ENCODE data around the gene TBCC. TPM values are rescaled to one million over a fixed set of nuclear protein-coding genes. Genes with fewer than 3 reads are reported as not detected.

Gene TBCC
- total and polyA plus RNA-seq, 2 of the 13 experiments (the other 11 are each of a cell fraction or from before 2014, with no cell fraction given), result 14.8 to 36.1 TPM

GRCh38 chr6:42704937-42705374 is 40.9 kb downstream of the TBCC start:
- H3K4me3 ChIP-seq (replicated peaks in 1 of 3; ENCODE audit: insufficient read depth in 1 of 3, low read depth in 2 of 3, low read length in 3 of 3), result peak overlapping the region in 1 of 3 experiments; percentile 70; a peak in 1 of 6 replicates
- no peaks in the 10 kb centered on the region; a peak in 1 of 5 replicates for H3K27me3 ChIP-seq (ENCODE audit: control insufficient read depth in 1 of 2, insufficient read depth in 2 of 2, low read length in 2 of 2)
- no peaks in the 10 kb centered on the region for H3K79me2 ChIP-seq (ENCODE audit: insufficient read depth, low read length)
- DNase-seq (ENCODE audit: low spot score), result no peak
- H3K4me1 ChIP-seq (ENCODE audit: insufficient read depth, low read length), result peaks cover 13% of the 10 kb centered on the region; the same call in 1 of the 2 replicates
- intact Hi-C loops (cut with micrococcal nuclease; ENCODE audit: unreplicated experiment), result loop anchor here (1.0 kb wide), 1 partner anchor 36 kb away; no protein-coding TSS in a partner anchor
- TF ChIP-seq HES4 (CRISPR knock-in tag; IDR thresholded peaks at IDR 0.05; ENCODE audit: borderline replicate concordance), result no peak
- peak; percentile 4; the same call in 1 of the 2 replicates for TF ChIP-seq NFKB2 (CRISPR knock-in tag; IDR thresholded peaks at IDR 0.05; ENCODE audit: borderline replicate concordance)
- H3K4me2 ChIP-seq (ENCODE audit: low read depth, low read length), result peak overlapping the region; percentile 88
- no peaks in the 10 kb centered on the region for H3K9me3 ChIP-seq (ENCODE audit: low read length)
- WGBS (ENCODE audit: low lambda C conversion rate), result 51% methylated on average over 2 of the region's 4 CpGs
- H3K36me3 ChIP-seq (replicated peaks in 1 of 2; ENCODE audit: control insufficient read depth in 1 of 2, insufficient read depth in 2 of 2, low read length in 2 of 2), result no peaks in the 10 kb centered on the region
- H3K27ac ChIP-seq (ENCODE audit: extremely low read length, insufficient read depth, low read length), result no peak overlapping the region
- FAIRE-seq, result no peak
- ChIA-PET POLR2A (interaction anchor here (1.2 to 1.5 kb wide), 4 partner anchors 12 to 77 kb away, joined by 4 to 5 read pairs (median 4); partner anchors contain the start of gene TBCC), CTCF (ENCODE audit: low intra/inter-chr PET ratio, low total read pairs) (no interaction called here)
- in situ Hi-C loops (cut with HindIII; ENCODE audit: extremely low pct_ligation_motif_present, low pct_unique_long_range_greater_than_20kb), result no loop called here
- H3K9ac ChIP-seq (ENCODE audit: insufficient read depth, low read depth, low read length), result no peak overlapping the region
- no TSS peak for BruUV-seq (replicated peaks)
- H4K20me1 ChIP-seq (ENCODE audit: insufficient read depth, low read length), result no peaks in the 10 kb centered on the region
- ATAC-seq, result peak; percentile 22
- no peak overlapping the region for H2AFZ ChIP-seq (ENCODE audit: low read length)

GRCh38 chr6:42704251-42704936 is 41.5 kb downstream of the TBCC start:
- in situ Hi-C loops (cut with HindIII; ENCODE audit: extremely low pct_ligation_motif_present, low pct_unique_long_range_greater_than_20kb), result no loop called here
- no peaks in the 10 kb centered on the region for H3K9me3 ChIP-seq (ENCODE audit: low read length)
- H4K20me1 ChIP-seq (ENCODE audit: insufficient read depth, low read length), result no peaks in the 10 kb centered on the region
- H3K4me2 ChIP-seq (ENCODE audit: low read depth, low read length), result peak overlapping the region; percentile 88
- peak overlapping the region; percentile 87 for H2AFZ ChIP-seq (ENCODE audit: low read length)
- H3K79me2 ChIP-seq (ENCODE audit: insufficient read depth, low read length), result no peaks in the 10 kb centered on the region
- WGBS (ENCODE audit: low lambda C conversion rate), result 34% methylated on average over 22 of the region's 24 CpGs
- H3K27ac ChIP-seq (ENCODE audit: extremely low read length, insufficient read depth, low read length), result no peak overlapping the region
- no peak for FAIRE-seq
- H3K36me3 ChIP-seq (replicated peaks in 1 of 2; ENCODE audit: control insufficient read depth in 1 of 2, insufficient read depth in 2 of 2, low read length in 2 of 2), result no peaks in the 10 kb centered on the region
- BruUV-seq (replicated peaks), result no TSS peak
- H3K4me3 ChIP-seq (replicated peaks in 1 of 3; ENCODE audit: insufficient read depth in 1 of 3, low read depth in 2 of 3, low read length in 3 of 3), result peak overlapping the region; percentile 47 to 70 (median 53)
- H3K27me3 ChIP-seq (ENCODE audit: control insufficient read depth in 1 of 2, insufficient read depth in 2 of 2, low read length in 2 of 2), result no peaks in the 10 kb centered on the region; a peak in 1 of 5 replicates
- ChIA-PET CTCF (ENCODE audit: low intra/inter-chr PET ratio, low total read pairs) (no interaction called here), POLR2A (interaction anchor here (1.2 to 1.5 kb wide), 4 partner anchors 12 to 78 kb away, joined by 4 to 5 read pairs (median 4); partner anchors contain the start of gene TBCC)
- H3K9ac ChIP-seq (ENCODE audit: insufficient read depth, low read depth, low read length), result peak overlapping the region; percentile 19; the same call in 1 of the 2 replicates
- DNase-seq (ENCODE audit: low spot score), result peak; percentile 14
- H3K4me1 ChIP-seq (ENCODE audit: insufficient read depth, low read length), result peaks cover 13% of the 10 kb centered on the region; the same call in 1 of the 2 replicates
- intact Hi-C loops (cut with micrococcal nuclease; ENCODE audit: unreplicated experiment), result loop anchor here (1.0 kb wide), 1 partner anchor 37 kb away; no protein-coding TSS in a partner anchor
- ATAC-seq, result peak; percentile 67
- TF ChIP-seq PAXIP1 (CRISPR knock-in tag; conservative IDR thresholded peaks at IDR 0.05) (no peak), ZNF850 (CRISPR knock-in tag; conservative IDR thresholded peaks at IDR 0.05) (no peak), ZFP91 (CRISPR knock-in tag; IDR thresholded peaks at IDR 0.05; ENCODE audit: borderline replicate concordance) (peak; percentile 93), SMAD9 (CRISPR knock-in tag; IDR thresholded peaks at IDR 0.05) (no peak)
